Bronchus fibroblast of lung (primary cell): ENCODE measurements around the gene SPTBN4. TPM values are rescaled to one million over a fixed set of nuclear protein-coding genes. Genes with fewer than 3 reads are reported as not detected.

Source experiments
- total RNA-seq: library from RNA; depleted of rRNA; stranded (reverse); fragments of >200 nt; gene quantifications from 2 replicates; pipeline ENCODE4 v1.2.3, GENCODE V29; 2015

The SPTBN4 gene
- total RNA-seq, result 0.34 and 1.5 TPM in 2 replicates

GRCh38 chr19:40466985-40467734, at the start of gene SPTBN4:
Gene SPTBN4 (plus strand): TSS chr19:40467001. CDS start chr19:40472622, 5,621 bp downstream.

GRCh38 chr19:40425450-40426287, 41.1 kb upstream of the SPTBN4 start, which contains the start of gene SERTAD1:
Gene SERTAD1 (minus strand): TSS chr19:40425992. CDS start chr19:40423546, 2,446 bp downstream.

GRCh38 chr19:40444000-40444824, 22.6 kb upstream of the SPTBN4 start, which contains the start of gene SERTAD3:
Gene SERTAD3 (minus strand): TSS chr19:40444335. CDS start chr19:40442080, 2,255 bp downstream.

GRCh38 chr19:40465557-40466218, 1.1 kb upstream of the SPTBN4 start, which contains the start of gene BLVRB:
Gene BLVRB (minus strand): TSS chr19:40465745. CDS start chr19:40465688, 57 bp downstream.

GRCh38 chr19:40576585-40577451, 110.0 kb downstream of the SPTBN4 start, which contains the start of gene SHKBP1:
Gene SHKBP1 (plus strand): TSS chr19:40576873. CDS start chr19:40576900, 27 bp downstream.

GRCh38 chr19:40601134-40601974, 134.6 kb downstream of the SPTBN4 start, which contains the start of gene LTBP4:
Gene LTBP4 (plus strand): TSS chr19:40601369. CDS start chr19:40601388, 19 bp downstream.

Other genes starting within 250 kb of the SPTBN4 start
- gene TTC9B, start 248.6 kb upstream of the SPTBN4 start, total RNA-seq, result not detected in 2 replicates
- gene CCNP, start 240.3 kb upstream of the SPTBN4 start, total RNA-seq, result not detected in 2 replicates
- 67.5 and 73.3 TPM in 2 replicates for gene AKT2, start 181.7 kb upstream of the SPTBN4 start, total RNA-seq
- gene C19orf47, start 118.6 kb upstream of the SPTBN4 start, total RNA-seq, result 9.2 and 15.0 TPM in 2 replicates
- gene PLD3, start 118.3 kb upstream of the SPTBN4 start, total RNA-seq, result 218 and 236 TPM in 2 replicates
- under 0.01 and 0.15 TPM in 2 replicates for gene HIPK4, start 76.8 kb upstream of the SPTBN4 start, total RNA-seq
- gene PRX, start 53.6 kb upstream of the SPTBN4 start, total RNA-seq, result 1.6 and 1.8 TPM in 2 replicates
- 10.1 and 12.4 TPM in 2 replicates for gene SERTAD1, start 41.0 kb upstream of the SPTBN4 start, total RNA-seq
- 17.7 TPM in 2 replicates for gene SERTAD3, start 22.7 kb upstream of the SPTBN4 start, total RNA-seq
- gene BLVRB, start 1.3 kb upstream of the SPTBN4 start, total RNA-seq, result 80.2 and 84.3 TPM in 2 replicates
- gene SHKBP1, start 109.9 kb downstream of the SPTBN4 start, total RNA-seq, result 133 and 153 TPM in 2 replicates
- 63.8 and 66.1 TPM in 2 replicates for gene LTBP4, start 134.4 kb downstream of the SPTBN4 start, total RNA-seq
- 29.3 and 34.0 TPM in 2 replicates for gene NUMBL, start 223.7 kb downstream of the SPTBN4 start, total RNA-seq
- gene COQ8B, start 249.9 kb downstream of the SPTBN4 start, total RNA-seq, result 36.9 and 38.7 TPM in 2 replicates